ENCODE results near the gene CTXND1. TPM values are rescaled to one million over a fixed set of nuclear protein-coding genes. Genes with fewer than 3 reads are reported as not detected.
"Not testable (repeated sequence)": the region's sequence is repeated elsewhere in the genome, so short reads cannot be mapped to it uniquely, and the experiment has no call there.

Gene CTXND1
- total and polyA plus RNA-seq, 2 of the 8 experiments (the other 6 are each of a cell fraction or from before 2014, with no cell fraction given) = 0.03 TPM; not detected in 1

DNA sequence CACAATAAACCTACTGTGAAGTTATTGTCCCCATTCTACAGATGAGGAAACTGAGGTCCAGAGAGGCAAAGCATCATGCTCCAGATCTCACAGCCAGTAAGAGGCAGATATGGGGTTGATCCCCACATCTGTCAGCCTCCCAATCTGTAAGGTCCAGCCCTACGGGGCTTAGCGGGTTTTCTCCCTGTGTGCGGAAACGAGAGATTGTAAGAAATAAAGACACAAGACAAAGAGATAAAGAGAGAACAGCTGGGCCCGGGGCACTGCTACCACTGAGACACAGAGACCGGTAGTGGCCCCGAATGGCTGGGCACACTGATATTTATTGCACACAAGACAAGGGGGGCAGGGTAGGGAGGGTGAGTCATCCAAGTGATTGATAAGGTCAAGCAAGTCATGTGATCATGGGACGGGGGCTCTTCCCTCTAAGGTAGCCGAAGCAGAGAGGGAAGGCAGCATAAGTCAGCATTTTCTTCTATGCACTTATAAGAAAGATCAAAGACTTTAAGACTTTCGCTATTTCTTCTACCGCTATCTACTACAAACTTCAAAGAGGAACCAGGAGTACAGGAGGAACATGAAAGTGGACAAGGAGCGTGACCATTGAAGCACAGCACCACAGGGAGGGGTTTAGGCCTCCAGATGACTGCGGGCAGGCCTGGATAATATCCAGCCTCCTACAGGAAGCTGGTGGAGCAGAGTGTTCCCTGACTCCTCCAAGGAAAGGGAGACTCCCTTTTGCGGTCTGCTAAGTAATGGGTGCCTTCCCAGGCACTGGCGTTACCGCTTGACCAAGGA is 96.4 kb downstream of the CTXND1 start:
- not testable (repeated sequence) for H3K79me2 ChIP-seq (ENCODE audit: control insufficient read depth in 1 of 2, insufficient read depth in 2 of 2, low read length in 2 of 2); H3K4me2 ChIP-seq (ENCODE audit: insufficient read depth in 1 of 2, low read depth in 2 of 2, low read length in 2 of 2); H3K4ac ChIP-seq (replicated peaks; ENCODE audit: insufficient read length, low read depth, low read length); H4K91ac ChIP-seq (replicated peaks; ENCODE audit: insufficient read length, low read length); H2AFZ ChIP-seq (ENCODE audit: low read length); H3K79me1 ChIP-seq (ENCODE audit: low read depth, low read length); H2BK12ac ChIP-seq (ENCODE audit: low read depth, low read length); H3K56ac ChIP-seq (replicated peaks; ENCODE audit: insufficient read length, low read depth, low read length); H2BK120ac ChIP-seq (replicated peaks; ENCODE audit: low read depth, low read length); H3K27ac ChIP-seq (ENCODE audit: low read depth, low read length); H3K23ac ChIP-seq (ENCODE audit: insufficient read length); DNase-seq (ENCODE audit: low read depth in 1 of 2, low spot score in 2 of 2); H3K4me3 ChIP-seq (ENCODE audit: extremely low read depth in 1 of 4, insufficient read depth in 2 of 4, low read depth in 3 of 4, low read length in 4 of 4); H3K36me3 ChIP-seq (ENCODE audit: control insufficient read depth in 2 of 4, insufficient read depth in 4 of 4, low read length in 3 of 4); H3K9ac ChIP-seq (replicated peaks in 1 of 4; ENCODE audit: extremely low read depth in 1 of 4, low read depth in 3 of 4, low read length in 3 of 4); H2BK15ac ChIP-seq (ENCODE audit: low read length); H3K23me2 ChIP-seq (ENCODE audit: low read depth, low read length); H4K20me1 ChIP-seq (replicated peaks in 1 of 2; ENCODE audit: control insufficient read depth in 1 of 2, insufficient read depth in 2 of 2, low read length in 2 of 2); H3K9me3 ChIP-seq (ENCODE audit: insufficient read depth in 2 of 2, low read depth in 1 of 2, low read length in 1 of 2); H2AK5ac ChIP-seq (ENCODE audit: low read depth, low read length); H3K18ac ChIP-seq (ENCODE audit: extremely low read depth, low read length); H2BK5ac ChIP-seq (ENCODE audit: low read depth, low read length); H3K14ac ChIP-seq (ENCODE audit: insufficient read length); FAIRE-seq; H3K27me3 ChIP-seq (replicated peaks in 1 of 4; ENCODE audit: control insufficient read depth in 3 of 4, extremely low read depth in 1 of 4, insufficient read depth in 3 of 4, low read length in 3 of 4); H2BK20ac ChIP-seq (ENCODE audit: low read length); H4K5ac ChIP-seq (ENCODE audit: insufficient read length, low read depth, low read length); H4K8ac ChIP-seq (ENCODE audit: extremely low read depth, insufficient read depth, low read length)
- CTCF ChIA-PET (ENCODE audit: partially characterized antibody) = interaction anchor here (1.1 to 2.3 kb wide), 4 partner anchors 17 to 80 kb away, joined by 3 to 17 read pairs (median 4); no protein-coding TSS in a partner anchor
- WGBS, 2 experiments (ENCODE audit: extremely low coverage in 1 of 2, insufficient coverage in 1 of 2, insufficient read length in 1 of 2, insufficient replicate concordance in 2 of 2, low coverage in 1 of 2, low lambda C conversion rate in 2 of 2, missing lambda C conversion rate in 1 of 2) = 90% methylated on average over 15 of the region's 16 CpGs; no CpG with 5 or more reads in 1 of the 2 experiments
- POLR2A ChIA-PET (ENCODE audit: partially characterized antibody) = interaction anchor here (2.0 kb wide), 1 partner anchor 13 kb away, joined by 7 read pairs; no protein-coding TSS in a partner anchor
- TF ChIP-seq KDM1A (IDR thresholded peaks at IDR 0.05; ENCODE audit: borderline replicate concordance, low read length) = peak; percentile 53; the same call in 1 of the 2 replicates
- H3K4me1 ChIP-seq (replicated peaks in 1 of 4; ENCODE audit: control insufficient read depth in 3 of 4, insufficient read depth in 4 of 4, low read length in 3 of 4) = peaks cover 0 to 12% (median 2%) of the 10 kb centered on the region in 4 experiments; a peak in 4 of 7 replicates

Data from H1 (cell line).